Omental fat pad (tissue), 4 donors: ENCODE measurements around the gene RGN. TPM values are rescaled to one million over a fixed set of nuclear protein-coding genes. Genes with fewer than 3 reads are reported as not detected.

ENCODE experiments used
- ATAC-seq: fragments of 150-250 bp; one replicate; pipeline ENCODE4 v1.9.1; 2016; ENCODE audit warnings: mild to moderate bottlenecking, moderate library complexity; ENCODE audit not compliant: low FRiP score
- DNase-seq: peaks from one replicate; pipeline ENCODE4 v3.0.0-alpha.2; 2019; ENCODE audit warnings: low spot score
- CTCF ChIP-seq, 3 donors: fragments of 450-650 bp; IDR thresholded peaks; one replicate each; pipeline ENCODE4 v1.5.1; 2016 to 2017; ENCODE audit warnings: antibody characterized with exemption in 3 of 3, mild to moderate bottlenecking in 3 of 3, moderate library complexity in 2 of 3
- total RNA-seq, 4 donors: library from RNA; depleted of rRNA; stranded (reverse); fragments of >200 nt; gene quantifications; one replicate each; pipeline ENCODE4 v1.1.0, GENCODE V29; 2016

The RGN gene
- total RNA-seq, 4 donors from 2014 or later, result 1.4 to 4.0 (median 2.9) TPM

- no peak for ATAC-seq
- TF ChIP-seq CTCF (IDR thresholded peaks at IDR 0.05), result no peak
- DNase-seq, result no peak
Measured at GRCh38 chrX:47063179-47063578, 15.1 kb upstream of the RGN start.

DNA sequence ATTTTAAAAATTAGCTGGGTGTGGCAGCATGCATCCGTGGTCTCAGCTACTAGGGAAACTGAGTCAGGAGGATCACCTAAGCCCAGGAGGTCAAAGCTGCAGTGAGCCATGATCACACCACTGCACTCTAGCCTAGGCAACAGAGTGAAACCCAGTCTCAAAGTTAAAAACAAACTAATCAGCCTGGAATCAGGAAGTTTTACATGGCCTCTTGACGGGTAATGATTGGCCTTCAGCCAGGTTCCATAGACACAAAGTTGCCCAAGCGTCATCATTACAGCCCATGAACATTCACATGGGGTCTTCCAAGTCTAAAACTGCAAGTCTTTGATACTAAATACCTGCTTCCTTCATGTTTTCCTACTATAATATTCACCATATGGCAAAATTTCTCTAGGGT is 10.0 kb upstream of the RGN start:
- no peak for DNase-seq
- TF ChIP-seq CTCF (IDR thresholded peaks at IDR 0.05), result no peak
- ATAC-seq, result no peak

DNA sequence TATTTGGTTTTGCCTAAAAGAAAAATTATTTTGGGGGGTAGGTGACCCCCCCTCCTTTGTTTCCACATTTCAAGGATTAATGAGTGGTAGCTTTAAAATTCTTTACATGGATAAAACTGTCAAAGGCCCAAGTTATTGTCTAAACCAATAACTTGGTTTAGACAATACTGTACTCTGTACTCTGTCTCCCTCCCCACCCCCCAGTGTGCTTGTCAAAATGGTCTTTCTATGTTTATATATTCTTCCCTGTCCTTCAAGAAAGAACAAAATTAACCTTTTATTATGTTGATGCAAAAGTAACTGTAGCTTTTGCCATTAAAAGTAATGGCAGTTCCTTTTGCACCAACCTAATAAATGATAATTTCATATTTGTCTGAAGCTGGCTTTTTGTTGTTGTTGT is 9.5 kb upstream of the RGN start:
- no peak for TF ChIP-seq CTCF (IDR thresholded peaks at IDR 0.05)
- no peak for ATAC-seq
- DNase-seq, result no peak

GRCh38 chrX:47080215-47080914 is 2.1 kb downstream of the RGN start:
- DNase-seq (no peak), ATAC-seq (no peak)
- TF ChIP-seq CTCF (IDR thresholded peaks at IDR 0.05), result no peak

GRCh38 chrX:47080915-47081236 is 2.6 kb downstream of the RGN start:
- ATAC-seq (no peak), DNase-seq (no peak)

GRCh38 chrX:47091149-47091775 is 13.0 kb downstream of the RGN start:
- no peak for DNase-seq
- no peak for ATAC-seq
- no peak for TF ChIP-seq CTCF (IDR thresholded peaks at IDR 0.05)

More at GRCh38 chrX:47080915-47081236, 2.6 kb downstream of the RGN start:
- no peak for TF ChIP-seq CTCF (IDR thresholded peaks at IDR 0.05)

GRCh38 chrX:47093248-47093647 is 15.0 kb downstream of the RGN start:
- no peak for TF ChIP-seq CTCF (IDR thresholded peaks at IDR 0.05)
- no peak for ATAC-seq
- no peak for DNase-seq
